ENCODE measurements around the gene UBE2D2.
"Not testable (repeated sequence)": the region's sequence is repeated elsewhere in the genome, so short reads cannot be mapped to it uniquely, and the experiment has no call there.

UBE2D2 gene

GRCh38 chr5:139549162-139549894 is 11.8 kb upstream of the UBE2D2 start:
- DNase-seq, result no peak

GRCh38 chr5:139550051-139550872 is 10.9 kb upstream of the UBE2D2 start:
- peak; percentile 36 for DNase-seq

GRCh38 chr5:139551191-139551889 is 9.8 kb upstream of the UBE2D2 start:
- no peak for DNase-seq

- no peak for DNase-seq
Measured at GRCh38 chr5:139552893-139553575, 8.1 kb upstream of the UBE2D2 start.

- DNase-seq, result no peak
Measured at GRCh38 chr5:139554264-139554663, 6.9 kb upstream of the UBE2D2 start.

- DNase-seq, result no peak
Measured at GRCh38 chr5:139557811-139558210, 3.3 kb upstream of the UBE2D2 start.

- peak; percentile 58 for DNase-seq
Measured at GRCh38 chr5:139561655-139562451, 714 bp downstream of the UBE2D2 start.

GRCh38 chr5:139562847-139563246 is 1.7 kb downstream of the UBE2D2 start:
- peak; percentile 13 for DNase-seq

- DNase-seq, result peak; percentile 47
Measured at GRCh38 chr5:139565411-139566305, 4.5 kb downstream of the UBE2D2 start.

- no peak for DNase-seq
Measured at GRCh38 chr5:139566611-139567010, 5.5 kb downstream of the UBE2D2 start.

- DNase-seq, result no peak
Measured at GRCh38 chr5:139569270-139569955, 8.3 kb downstream of the UBE2D2 start.

- DNase-seq, result no peak
Measured at GRCh38 chr5:139571543-139571942, 10.4 kb downstream of the UBE2D2 start.

GRCh38 chr5:139571966-139572365 is 10.8 kb downstream of the UBE2D2 start:
- DNase-seq, result no peak

GRCh38 chr5:139574641-139575312 is 13.6 kb downstream of the UBE2D2 start:
- peak; percentile 62 for DNase-seq

- no peak for DNase-seq
Measured at GRCh38 chr5:139575313-139575646, 14.1 kb downstream of the UBE2D2 start.

GRCh38 chr5:139575751-139576150 is 14.6 kb downstream of the UBE2D2 start:
- DNase-seq, result peak; percentile 70

- no peak for DNase-seq
Measured at GRCh38 chr5:139577689-139578290, 16.7 kb downstream of the UBE2D2 start.

- DNase-seq, result no peak
Measured at GRCh38 chr5:139578325-139578724, 17.2 kb downstream of the UBE2D2 start.

GRCh38 chr5:139582181-139582580 is 21.0 kb downstream of the UBE2D2 start:
- not testable (repeated sequence) for DNase-seq
